Muscle of arm (tissue), 12 donors: ENCODE results near the gene FREY1. TPM values are rescaled to one million over a fixed set of nuclear protein-coding genes. Genes with fewer than 3 reads are reported as not detected.

Source experiments
- DNase-seq: peaks from one replicate; pipeline ENCODE4 v3.0.0-alpha.2; 2013
- polyA plus RNA-seq, 12 donors: library from polyadenylated mRNA; unstranded; fragments of 120-200 nt; gene quantifications; one replicate each; pipeline ENCODE4 v1.2.1, GENCODE V29; 2013; ENCODE audit not compliant: insufficient read length in 12 of 12

The FREY1 gene
- polyA plus RNA-seq, 12 donors: 0.25 to 0.57 (median 0.28) TPM; not detected in 6

- no peak for DNase-seq
Measured at GRCh38 chr11:45872651-45873356, 34.3 kb downstream of the FREY1 start.

- no peak for DNase-seq
Measured at GRCh38 chr11:45871638-45872037, 35.4 kb downstream of the FREY1 start.

GRCh38 chr11:45870706-45871105, 36.4 kb downstream of the FREY1 start:
- DNase-seq: no peak

GRCh38 chr11:45869551-45869950, 37.5 kb downstream of the FREY1 start:
- no peak for DNase-seq

GRCh38 chr11:45864041-45864440, 43.0 kb downstream of the FREY1 start:
- DNase-seq: no peak

- DNase-seq: no peak
Measured at GRCh38 chr11:45860764-45861510, 46.1 kb downstream of the FREY1 start.

GRCh38 chr11:45860348-45860747, 46.7 kb downstream of the FREY1 start:
- DNase-seq: no peak

- peak; percentile 90 for DNase-seq
Measured at GRCh38 chr11:45859661-45860140, 47.4 kb downstream of the FREY1 start.

- DNase-seq: no peak
Measured at GRCh38 chr11:45858751-45859398, 48.2 kb downstream of the FREY1 start.

GRCh38 chr11:45857961-45858474, 49.1 kb downstream of the FREY1 start:
- peak; percentile 83 for DNase-seq

Other genes starting within 250 kb of the FREY1 start
- 10 to 100 TPM in 11 of 12 donors, not detected in 1; 10.2 to 18.8 (median 14.3) TPM for gene CHST1, start 241.6 kb downstream of the FREY1 start, polyA plus RNA-seq
- gene SLC35C1, start 102.1 kb downstream of the FREY1 start, polyA plus RNA-seq: 1 to 10 TPM in 11 of 12 donors, not detected in 1; 5.8 to 9.8 (median 7.7) TPM
- 10 to 100 TPM in 11 of 12 donors, not detected in 1; 22.5 to 31.2 (median 26.5) TPM for gene CRY2, start 59.8 kb downstream of the FREY1 start, polyA plus RNA-seq
- 10 to 100 TPM in 11 of 12 donors, not detected in 1; 19.1 to 51.7 (median 28.6) TPM for gene MAPK8IP1, start 21.6 kb downstream of the FREY1 start, polyA plus RNA-seq
- 10 to 100 TPM in 9 of 12 donors, 1 to 10 TPM in 2, not detected in 1; 7.3 to 18.1 (median 11.3) TPM for gene PEX16, start 10.6 kb upstream of the FREY1 start, polyA plus RNA-seq
- gene LARGE2, start 15.4 kb upstream of the FREY1 start, polyA plus RNA-seq: 10 to 100 TPM in 1 of 12 donors, 1 to 10 TPM in 2, under 1 TPM in 7, not detected in 2; 0.07 to 22.0 (median 0.49) TPM
- 10 to 100 TPM in 11 of 12 donors, not detected in 1; 23.2 to 88.2 (median 36.6) TPM for gene PHF21A, start 214.2 kb upstream of the FREY1 start, polyA plus RNA-seq